Right lung (tissue), 5 donors: ENCODE results near the gene UNC119. TPM values are rescaled to one million over a fixed set of nuclear protein-coding genes. Genes with fewer than 3 reads are reported as not detected.

Source experiments
- DNase-seq, 2 donors: peaks; one replicate each; pipeline ENCODE4 v3.0.0-alpha.2; 2013
- polyA plus RNA-seq, 5 donors: library from polyadenylated mRNA; unstranded; fragments of 120-200 nt; gene quantifications; one replicate each; pipeline versions ENCODE4 v1.2.1 to v1.2.3, GENCODE V29; 2013; ENCODE audit warnings: inconsistent platforms in 1 of 5, low replicate concordance in 1 of 5; ENCODE audit not compliant: insufficient read length in 5 of 5, insufficient read depth in 1 of 5

UNC119 gene
- polyA plus RNA-seq, 5 donors = 28.4 to 44.4 (median 36.3) TPM

DNA sequence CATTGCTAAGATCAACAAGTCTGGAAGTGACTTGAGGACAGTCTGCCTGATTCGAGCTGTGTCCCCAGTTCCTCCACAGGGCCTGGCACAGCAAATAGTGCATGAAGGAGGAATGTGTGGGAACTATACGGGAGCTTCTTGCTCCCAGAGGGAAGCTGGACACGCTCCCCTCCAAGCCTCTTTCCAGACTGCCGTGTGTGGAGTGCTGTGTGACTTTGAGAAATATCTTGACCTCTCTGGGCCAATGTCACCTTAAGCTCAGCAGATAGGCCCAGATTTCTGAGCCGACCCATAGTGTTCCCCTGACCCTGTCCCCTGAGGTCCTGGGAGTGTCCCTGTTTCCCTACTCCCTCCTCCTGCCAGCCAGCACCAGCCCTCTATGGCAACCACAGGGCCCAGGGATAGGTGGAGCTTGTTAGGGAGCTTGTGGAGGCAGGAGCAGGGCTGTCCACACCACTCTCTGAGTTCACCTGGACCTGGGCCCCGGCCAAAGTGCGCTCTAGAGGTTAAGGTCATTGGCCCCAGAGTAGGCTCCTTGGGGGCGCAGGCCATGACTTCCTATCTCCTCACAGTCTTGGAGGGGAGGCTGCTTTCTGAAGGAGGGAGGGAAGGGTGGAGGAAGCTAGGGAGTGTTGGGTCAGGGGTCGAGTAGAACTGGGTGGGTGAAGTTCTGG, 52.6 kb downstream of the UNC119 start:
- no peak for DNase-seq

DNA sequence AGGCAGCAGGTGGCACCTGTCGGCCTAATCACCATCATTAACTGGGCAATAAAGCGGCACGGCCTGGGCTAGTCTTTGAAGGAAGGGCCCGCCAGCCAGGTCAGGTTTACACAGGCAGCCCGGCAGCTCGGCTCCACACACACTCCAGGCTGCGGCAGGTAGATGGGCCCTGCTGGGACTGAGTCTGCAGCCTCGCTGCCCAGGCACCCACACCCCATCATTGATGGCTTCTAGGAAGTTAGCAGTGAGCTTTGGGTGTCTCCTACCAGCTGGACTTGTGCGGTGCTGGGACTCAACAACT, 53.1 kb downstream of the UNC119 start:
- no peak for DNase-seq

DNA sequence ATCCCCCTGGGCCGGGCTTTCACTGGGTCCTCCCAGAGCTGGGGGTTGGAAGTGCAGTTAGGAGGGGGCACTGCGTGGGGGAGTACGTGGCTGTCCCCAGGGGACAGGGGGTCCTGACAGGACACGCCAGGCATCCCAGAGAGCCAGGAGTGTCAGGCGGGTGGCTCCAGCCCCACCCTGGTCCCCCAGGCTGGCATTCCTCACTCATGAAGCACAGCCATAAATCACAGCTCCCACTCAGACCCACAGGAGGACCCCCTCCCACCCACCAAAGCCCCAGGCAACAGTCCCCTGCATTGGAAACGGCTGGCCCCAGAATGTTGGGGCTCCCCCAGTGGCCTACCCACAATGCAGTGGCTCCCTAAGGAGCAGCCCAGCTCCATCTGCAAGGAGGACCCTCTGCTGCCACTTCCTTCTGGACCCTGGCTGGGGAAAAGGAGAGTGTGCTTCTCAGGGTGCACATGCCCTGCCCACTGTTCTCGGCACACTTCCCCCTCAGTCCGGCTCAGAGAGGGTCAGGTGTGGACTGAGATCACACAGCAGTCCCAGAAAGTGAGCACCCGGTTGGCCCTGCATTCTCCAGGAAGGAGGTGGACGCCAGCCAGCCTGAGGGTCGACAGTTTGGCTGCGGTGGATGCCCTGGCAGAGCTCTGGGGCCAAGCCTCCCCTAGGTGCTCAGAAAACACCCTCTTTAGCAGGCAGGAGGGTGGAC, 53.6 kb downstream of the UNC119 start:
- DNase-seq = no peak

DNA sequence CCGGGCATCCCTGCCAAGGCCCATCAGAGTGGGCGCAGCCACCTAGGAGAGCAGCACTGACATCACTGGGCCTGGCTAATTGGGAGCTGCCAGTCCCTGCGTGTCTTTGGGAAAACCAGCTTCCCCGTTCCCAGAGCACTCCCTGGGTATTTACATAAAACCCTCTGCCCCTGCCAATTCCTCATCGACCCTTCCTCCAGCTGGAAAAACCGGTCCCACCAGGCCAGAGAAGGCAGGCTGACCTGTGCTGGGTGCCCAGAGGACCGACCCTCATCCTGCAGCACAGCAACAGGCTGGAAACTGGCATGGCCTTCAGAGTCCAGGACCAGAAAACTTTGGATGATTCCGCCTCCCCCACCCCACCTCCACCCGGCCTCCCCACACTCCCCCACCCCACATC, 54.5 kb downstream of the UNC119 start:
- peak; percentile 34 to 38 for DNase-seq

Other genes with a start within 250 kb of the UNC119 start
- gene TMEM97, start 233.4 kb downstream of the UNC119 start, polyA plus RNA-seq = 10 to 100 TPM; 41.2 to 46.7 (median 42.3) TPM
- gene IFT20, start 217.2 kb downstream of the UNC119 start, polyA plus RNA-seq = 10 to 100 TPM; 54.2 to 62.2 (median 57.6) TPM
- gene TNFAIP1, start 216.9 kb downstream of the UNC119 start, polyA plus RNA-seq = 10 to 100 TPM; 32.2 to 42.1 (median 36.2) TPM
- 10 to 100 TPM; 56.2 to 68.3 (median 58.9) TPM for gene POLDIP2, start 195.1 kb downstream of the UNC119 start, polyA plus RNA-seq
- not detected for gene SEBOX, start 187.4 kb downstream of the UNC119 start, polyA plus RNA-seq
- gene VTN, start 182.3 kb downstream of the UNC119 start, polyA plus RNA-seq = 10 to 100 TPM in 1 of 5 donors, under 1 TPM in 4; 0.35 to 11.6 (median 0.51) TPM
- gene SARM1, start 180.9 kb downstream of the UNC119 start, polyA plus RNA-seq = 10 to 100 TPM in 4 of 5 donors, 1 to 10 TPM in 1; 8.5 to 13.4 (median 12.0) TPM
- gene SLC46A1, start 146.4 kb downstream of the UNC119 start, polyA plus RNA-seq = 10 to 100 TPM in 1 of 5 donors, 1 to 10 TPM in 4; 6.4 to 10.8 (median 9.4) TPM
- gene SLC13A2, start 79.0 kb downstream of the UNC119 start, polyA plus RNA-seq = under 1 TPM in 4 of 5 donors, not detected in 1; 0.14 to 0.48 (median 0.30) TPM
- under 1 TPM in 4 of 5 donors, not detected in 1; 0.06 to 0.19 (median 0.16) TPM for gene FOXN1, start 46.3 kb downstream of the UNC119 start, polyA plus RNA-seq
- gene PIGS, start 18.9 kb upstream of the UNC119 start, polyA plus RNA-seq = 10 to 100 TPM; 58.7 to 66.9 (median 62.7) TPM
- 10 to 100 TPM; 16.1 to 21.6 (median 20.2) TPM for gene ALDOC, start 24.3 kb upstream of the UNC119 start, polyA plus RNA-seq
- gene SPAG5, start 46.4 kb upstream of the UNC119 start, polyA plus RNA-seq = 10 to 100 TPM; 35.5 to 80.1 (median 66.1) TPM
- 10 to 100 TPM; 19.0 to 27.9 (median 24.2) TPM for gene RSKR, start 61.6 kb upstream of the UNC119 start, polyA plus RNA-seq
- gene BLTP2, start 92.5 kb upstream of the UNC119 start, polyA plus RNA-seq = 10 to 100 TPM; 70.4 to 87.5 (median 77.3) TPM
- 10 to 100 TPM; 67.7 to 73.8 (median 69.5) TPM for gene SDF2, start 109.3 kb upstream of the UNC119 start, polyA plus RNA-seq
- gene SUPT6H, start 109.6 kb upstream of the UNC119 start, polyA plus RNA-seq = 10 to 100 TPM; 60.3 to 74.7 (median 66.8) TPM
- 1 to 10 TPM; 5.7 to 7.1 (median 6.6) TPM for gene PROCA1, start 159.3 kb upstream of the UNC119 start, polyA plus RNA-seq
- gene RAB34, start 165.2 kb upstream of the UNC119 start, polyA plus RNA-seq = 100 to 1,000 TPM; 180 to 195 (median 187) TPM
- gene RPL23A, start 167.4 kb upstream of the UNC119 start, polyA plus RNA-seq = 1,000 to 10,000 TPM; 1,134 to 1,477 (median 1,162) TPM
- 10 to 100 TPM in 1 of 5 donors, 1 to 10 TPM in 4; 7.5 to 11.0 (median 8.7) TPM for gene TLCD1, start 173.6 kb upstream of the UNC119 start, polyA plus RNA-seq
- gene NEK8, start 176.2 kb upstream of the UNC119 start, polyA plus RNA-seq = 1 to 10 TPM; 5.5 to 8.4 (median 6.8) TPM
- gene TRAF4, start 191.4 kb upstream of the UNC119 start, polyA plus RNA-seq = 100 to 1,000 TPM in 3 of 5 donors, 10 to 100 TPM in 2; 92.5 to 141 (median 113) TPM